Muscle of back (tissue), 11 donors: Measurements from ENCODE around the gene AGO3. TPM values are rescaled to one million over a fixed set of nuclear protein-coding genes. Genes with fewer than 3 reads are reported as not detected.
A peak's percentile ranks its signal among the peaks of the same experiment; 100 is the strongest.

Source experiments
- DNase-seq, 3 donors: peaks; one replicate each; pipeline versions ENCODE4 v3.0.0 to v3.0.0-alpha.2; 2013
- polyA plus RNA-seq, 10 donors: library from polyadenylated mRNA; unstranded; fragments of 120-200 nt; gene quantifications; one replicate each; pipeline ENCODE4 v1.2.1, GENCODE V29; 2013; ENCODE audit not compliant: insufficient read length in 10 of 10

The AGO3 gene
- polyA plus RNA-seq, 10 donors: 8.0 to 13.9 (median 10.7) TPM

GRCh38 chr1:36095760-36096405, 165.0 kb downstream of the AGO3 start:
- DNase-seq: no peak

GRCh38 chr1:36096500-36097432, 165.9 kb downstream of the AGO3 start:
- peak in 1 of 3 donors; percentile 17 for DNase-seq

GRCh38 chr1:36097693-36098585, 167.0 kb downstream of the AGO3 start:
- peak in 1 of 3 donors; percentile 9 for DNase-seq

GRCh38 chr1:36098650-36099365, 167.9 kb downstream of the AGO3 start:
- DNase-seq: peak in 1 of 3 donors; percentile 2

- DNase-seq: peak; percentile 62 to 87 (median 80)
Measured at GRCh38 chr1:36099681-36100341, 168.9 kb downstream of the AGO3 start.

- peak in 1 of 3 donors; percentile 3 for DNase-seq
Measured at GRCh38 chr1:36100376-36100775, 169.5 kb downstream of the AGO3 start.

- DNase-seq: no peak
Measured at GRCh38 chr1:36101546-36101945, 170.6 kb downstream of the AGO3 start.

GRCh38 chr1:36106269-36106668, 175.4 kb downstream of the AGO3 start:
- no peak for DNase-seq

GRCh38 chr1:36107394-36107793, 176.5 kb downstream of the AGO3 start:
- no peak for DNase-seq

GRCh38 chr1:36108314-36108713, 177.4 kb downstream of the AGO3 start:
- no peak for DNase-seq

GRCh38 chr1:36109041-36109679, 178.3 kb downstream of the AGO3 start:
- DNase-seq: peak in 1 of 3 donors; percentile 57

GRCh38 chr1:36111151-36111550, 180.2 kb downstream of the AGO3 start:
- DNase-seq: no peak

GRCh38 chr1:36112823-36113222, 181.9 kb downstream of the AGO3 start:
- DNase-seq: no peak

GRCh38 chr1:36114371-36114770, 183.5 kb downstream of the AGO3 start:
- DNase-seq: no peak

GRCh38 chr1:36115200-36115669, 184.3 kb downstream of the AGO3 start:
- peak; percentile 56 to 84 (median 62) for DNase-seq

- peak in 1 of 3 donors; percentile 17 for DNase-seq
Measured at GRCh38 chr1:36115931-36116330, 185.0 kb downstream of the AGO3 start.

GRCh38 chr1:36116901-36117300, 186.0 kb downstream of the AGO3 start:
- peak in 2 of 3 donors; percentile 77 to 87 for DNase-seq

GRCh38 chr1:36118447-36119204, 187.7 kb downstream of the AGO3 start:
- DNase-seq: no peak

GRCh38 chr1:36119456-36119855, 188.6 kb downstream of the AGO3 start:
- no peak for DNase-seq
